DOHH2 (cell line): ENCODE results near the gene GPR26.

ENCODE experiments used
- CTCF ChIP-seq: fragments of 200-600 bp; sonication (generic); IDR thresholded peaks from one replicate; pipeline ENCODE4 v1.5.1; 2014; ENCODE audit warnings: antibody characterized with exemption, mild to moderate bottlenecking, low read depth, low read length; ENCODE audit not compliant: poor library complexity, severe bottlenecking
- EZH2phosphoT487 ChIP-seq: fragments of 200-600 bp; sonication (generic); IDR thresholded peaks from 2 replicates; pipeline ENCODE4 v1.6.1; 2017; ENCODE audit warnings: borderline replicate concordance, mild to moderate bottlenecking, antibody characterized with exemption, low read length, moderate library complexity, mixed read lengths

GRCh38 chr10:123743441-123744223 is 77.5 kb downstream of the GPR26 start:
- TF ChIP-seq EZH2phosphoT487 (no peak), CTCF (no peak)
